Stomach (tissue), 4 donors: ENCODE measurements around the gene TMX1.

Experiments used
- CTCF ChIP-seq, 7 experiments: fragments of 450-650 bp in 4 of 7; fragments of 200-600 bp in 3 of 7; sonication (generic) in 3 of 7; IDR thresholded peaks; one replicate each; pipeline ENCODE4 v1.5.1; 2016 to 2019; ENCODE audit warnings: antibody characterized with exemption in 7 of 7, control low read depth in 2 of 7, mild to moderate bottlenecking in 1 of 7
- POLR2A ChIP-seq, 4 donors: fragments of 450-650 bp; IDR thresholded peaks; one replicate each; pipeline ENCODE4 v1.6.1; 2016; ENCODE audit warnings: antibody characterized with exemption in 4 of 4, control low read depth in 2 of 4, mild to moderate bottlenecking in 1 of 4, moderate library complexity in 1 of 4
- POLR2AphosphoS5 ChIP-seq, 3 donors: sonication (generic); formaldehyde crosslinking; IDR thresholded peaks; one replicate each; pipeline ENCODE4 v1.6.1; 2016; ENCODE audit warnings: antibody characterized with exemption in 3 of 3

DNA sequence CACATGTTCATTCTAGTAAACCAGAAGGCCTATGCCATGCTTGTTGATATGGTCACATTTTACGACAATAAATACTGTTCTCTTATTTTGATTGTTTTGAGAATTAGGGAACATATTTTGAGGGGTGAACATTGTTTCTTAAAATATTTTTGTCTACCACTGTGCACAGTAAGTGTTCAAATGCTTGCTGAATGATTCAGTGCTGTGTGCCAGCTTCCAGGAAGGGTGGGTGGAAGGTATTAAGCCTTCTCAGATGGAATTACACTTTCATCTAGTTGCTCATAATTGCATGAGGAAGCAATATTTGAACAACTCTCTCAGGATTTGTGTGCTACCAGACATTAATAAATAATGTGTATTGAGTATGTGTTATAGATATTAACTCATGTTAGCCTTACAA, 15.5 kb upstream of the TMX1 start:
- TF ChIP-seq POLR2A (IDR thresholded peaks at IDR 0.05) (no peak), CTCF (IDR thresholded peaks at IDR 0.05) (no peak), POLR2AphosphoS5 (IDR thresholded peaks at IDR 0.05) (no peak)
